GM15510 (cell line): ENCODE results near the gene IFIT1B.

ENCODE experiments used
- POLR2A ChIP-seq: IDR thresholded peaks from 3 replicates; pipeline ENCODE4 v1.6.1; 2011; ENCODE audit warnings: borderline replicate concordance; ENCODE audit not compliant: insufficient read length; ENCODE audit errors: extremely low read depth

IFIT1B gene

DNA sequence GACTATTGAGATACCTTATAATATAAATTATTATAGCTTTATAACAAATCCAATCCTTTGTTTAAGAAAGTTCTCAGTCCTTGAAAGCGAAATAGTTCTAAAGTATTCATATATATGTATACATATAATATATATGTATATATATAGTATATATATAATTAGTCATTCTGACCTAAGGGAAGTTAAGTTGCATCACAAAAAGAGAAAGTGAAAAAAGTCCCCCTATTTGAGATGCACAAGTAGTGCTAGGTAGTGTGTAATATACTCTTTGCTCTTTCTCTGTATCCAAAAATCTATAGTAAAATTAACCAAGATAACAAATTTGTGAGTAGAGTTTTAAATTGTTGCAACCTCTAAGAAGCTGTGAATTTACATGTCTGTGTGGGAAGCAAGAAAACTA, 13.3 kb upstream of the IFIT1B start:
- no peak for TF ChIP-seq POLR2A

- TF ChIP-seq POLR2A = no peak
Observed at GRCh38 chr10:89367529-89367928, 10.3 kb upstream of the IFIT1B start.

GRCh38 chr10:89368129-89368528, 9.7 kb upstream of the IFIT1B start:
- TF ChIP-seq POLR2A = no peak

GRCh38 chr10:89369156-89370105, 8.4 kb upstream of the IFIT1B start:
- TF ChIP-seq POLR2A = no peak

DNA sequence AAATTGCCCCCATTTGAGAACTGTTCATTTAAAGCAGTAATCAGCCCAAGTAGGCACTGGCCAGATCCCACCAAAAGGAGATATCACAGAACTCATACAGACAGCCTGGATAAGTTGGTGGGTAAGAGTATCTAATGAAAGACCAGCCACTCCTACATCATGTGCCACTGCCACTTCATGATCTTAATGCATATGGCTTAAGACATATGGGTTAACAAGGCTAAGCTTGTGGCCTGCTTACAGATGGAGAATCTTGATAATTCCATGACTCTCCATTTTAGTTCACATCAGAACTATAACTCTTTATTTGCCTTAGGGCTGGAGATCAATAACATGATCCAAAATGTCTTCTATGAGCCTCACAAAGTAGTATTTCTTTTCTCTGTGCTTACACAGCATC, 6.8 kb upstream of the IFIT1B start:
- no peak for TF ChIP-seq POLR2A

DNA sequence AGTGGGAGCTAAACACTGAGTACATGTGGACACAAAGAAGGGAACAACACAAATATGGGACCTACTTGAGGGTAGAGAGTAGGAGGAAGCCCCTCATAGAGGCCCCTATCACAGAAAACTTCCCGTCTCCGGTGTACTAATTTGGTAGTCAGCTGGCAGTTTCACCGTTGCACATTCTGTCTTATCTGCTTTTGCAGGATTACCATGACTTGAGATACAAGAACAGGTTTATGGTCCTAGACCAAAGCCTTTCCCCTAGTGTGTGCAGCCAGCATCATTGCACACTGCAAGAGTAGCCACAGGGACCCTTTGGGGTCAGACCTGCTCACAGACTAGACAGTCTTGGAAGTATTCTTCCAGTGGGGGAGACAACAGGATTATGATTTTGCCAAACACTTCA, 5.9 kb upstream of the IFIT1B start:
- no peak for TF ChIP-seq POLR2A

- no peak for TF ChIP-seq POLR2A
Observed at GRCh38 chr10:89373916-89374711, 3.7 kb upstream of the IFIT1B start.

GRCh38 chr10:89374713-89375141, 3.1 kb upstream of the IFIT1B start:
- no peak for TF ChIP-seq POLR2A

DNA sequence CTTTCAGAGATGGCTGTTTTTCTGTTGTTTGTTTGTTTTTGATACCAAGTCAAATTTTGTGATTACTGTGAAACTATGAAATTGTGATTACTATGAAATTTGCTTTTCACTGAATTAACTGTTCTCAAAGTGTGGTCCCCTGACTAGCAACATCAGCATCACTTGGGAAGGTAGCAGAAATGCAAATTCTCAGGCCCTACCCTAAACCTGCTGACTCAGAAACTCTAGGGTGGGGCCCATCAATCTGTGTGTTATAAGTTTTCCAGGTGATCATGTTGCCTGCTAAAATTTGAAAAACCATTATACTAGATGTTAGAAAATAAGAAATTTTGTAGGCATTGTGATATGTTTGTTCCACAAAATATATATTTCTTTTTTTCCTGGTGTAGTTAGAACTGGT, 1.2 kb downstream of the IFIT1B start:
- no peak for TF ChIP-seq POLR2A

DNA sequence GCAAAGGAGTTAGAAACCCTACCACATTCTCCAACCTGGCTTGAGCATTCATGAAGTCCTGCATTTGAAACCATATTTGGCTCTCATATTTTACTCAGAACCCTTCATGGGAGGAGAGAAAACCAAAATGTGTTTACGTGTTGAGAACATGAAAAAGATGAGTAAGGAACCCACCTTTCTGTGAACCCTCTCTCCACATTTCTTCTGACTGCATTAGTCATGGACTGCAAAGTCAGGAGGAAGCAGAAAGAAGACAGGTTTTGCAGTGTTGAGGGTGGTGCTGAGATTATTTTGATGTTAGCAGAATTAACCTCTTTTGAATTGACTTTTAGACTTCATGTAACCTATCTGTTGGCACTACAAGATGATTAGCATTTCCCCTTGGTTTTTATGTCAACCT, 4.9 kb downstream of the IFIT1B start:
- TF ChIP-seq POLR2A = no peak

DNA sequence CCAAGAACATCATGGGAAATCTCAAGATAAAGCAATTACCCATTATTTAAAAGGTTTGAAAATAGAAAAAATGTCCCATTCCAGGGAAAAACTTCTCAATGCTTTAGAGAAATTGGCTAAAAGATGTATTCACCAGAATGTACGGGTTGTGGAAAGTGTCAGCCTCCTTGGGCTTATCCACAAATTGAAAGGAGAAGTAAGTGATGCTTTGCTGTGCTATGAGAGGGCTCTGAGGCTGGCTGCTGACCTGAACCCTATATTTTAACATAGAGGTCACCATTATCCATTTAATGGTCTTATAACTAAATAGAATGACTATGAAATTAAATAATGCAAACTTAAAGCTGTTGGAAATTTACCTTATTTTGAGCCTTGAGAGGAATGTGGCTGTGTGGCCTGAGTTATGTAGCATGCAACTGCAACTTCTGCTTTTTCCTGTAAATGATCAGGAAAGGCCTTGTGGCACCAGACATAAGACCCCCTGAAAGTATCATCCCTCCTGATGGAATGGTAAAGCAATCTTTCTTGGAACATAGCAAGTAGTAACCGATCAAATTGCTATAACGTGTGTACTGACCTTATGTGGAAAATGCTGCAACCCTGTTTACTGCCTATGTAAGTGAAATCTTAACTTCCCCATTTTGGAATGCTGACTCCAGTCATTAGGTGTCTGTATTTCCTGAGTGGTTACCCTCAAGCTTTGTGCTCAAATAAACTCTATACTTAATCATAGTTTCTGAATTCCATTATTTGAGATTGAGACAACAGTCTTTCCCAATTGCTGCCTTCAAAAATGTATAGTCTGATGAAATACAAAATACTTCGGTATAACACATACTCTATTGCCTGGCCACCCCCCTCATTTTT, 6.9 kb downstream of the IFIT1B start:
- TF ChIP-seq POLR2A = no peak

DNA sequence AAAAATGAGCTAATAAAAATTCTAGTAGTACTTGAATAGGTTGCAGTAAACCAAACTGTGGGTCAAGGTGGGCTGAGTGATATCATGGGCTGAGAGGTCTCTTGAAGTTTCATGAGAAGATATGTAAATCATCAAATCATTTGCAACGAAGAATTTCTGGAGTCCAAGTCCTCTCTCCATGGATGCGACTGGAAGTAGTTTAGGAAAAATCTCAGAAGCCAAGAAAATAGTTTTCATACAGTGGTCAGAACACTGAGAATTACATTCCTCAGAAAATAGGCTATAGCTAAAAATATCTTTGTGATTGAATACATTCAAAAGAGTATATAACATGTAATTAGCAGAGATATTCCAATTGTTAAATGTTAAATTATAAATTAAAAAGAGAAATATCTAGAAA, 10.9 kb downstream of the IFIT1B start:
- no peak for TF ChIP-seq POLR2A

GRCh38 chr10:89389254-89389653, 11.4 kb downstream of the IFIT1B start:
- TF ChIP-seq POLR2A = no peak

- no peak for TF ChIP-seq POLR2A
Observed at GRCh38 chr10:89390476-89391225, 12.8 kb downstream of the IFIT1B start.
